Caco-2 (cell line): ENCODE results near the gene RIMS3. TPM values are rescaled to one million over a fixed set of nuclear protein-coding genes. Genes with fewer than 3 reads are reported as not detected.

Experiments used
- BruUV-seq: library from RNA; stranded (reverse); fragments of 400-500 nt; replicated peaks from 2 replicates; lab custom pipeline; 2021; lab: Mats Ljungman, UMichigan
- CTCF ChIA-PET: fragments of 300-600 bp; sonication (Branson Sonifier 250); formaldehyde crosslinking; loops from one replicate; lab custom pipeline; 2022; ENCODE audit warnings: antibody characterized with exemption; lab: Charles Lee
- POLR2A ChIA-PET: fragments of 300-600 bp; sonication (Branson Sonifier 250); formaldehyde crosslinking; loops from one replicate; lab custom pipeline; 2022; ENCODE audit warnings: antibody characterized with exemption; lab: Charles Lee
- DNase-seq, 2 experiments: peaks; one replicate each; pipeline versions ENCODE4 v3.0.0 to v3.0.0-alpha.2; 2020 to 2022
- H3K27me3 ChIP-seq: replicated peaks from 2 replicates; pipeline ENCODE4 v1.6.0; 2011; ENCODE audit warnings: low read length; ENCODE audit not compliant: control insufficient read depth, insufficient read depth
- H3K36me3 ChIP-seq: 2 replicates; pipeline ENCODE4 v1.5.1; 2011; ENCODE audit warnings: low read length; ENCODE audit not compliant: control insufficient read depth, insufficient read depth
- H3K4me1 ChIP-seq: fragments of 250-450 bp; sonication (Bioruptor Pico); 2 replicates; pipeline ENCODE4 v1.5.1; 2020; ENCODE audit warnings: mild to moderate bottlenecking
- H3K4me3 ChIP-seq: 2 replicates; pipeline ENCODE4 v1.5.1; 2011; ENCODE audit warnings: low read depth, mild to moderate bottlenecking, control low read depth, low read length
- H3K9me3 ChIP-seq: fragments of 250-450 bp; sonication (Bioruptor Pico); 2 replicates; pipeline ENCODE4 v1.5.1; 2020; ENCODE audit warnings: mild to moderate bottlenecking, moderate library complexity
- H3K27ac Mint-ChIP-seq: one replicate; pipeline ENCODE4 v1.8.0; 2022; ENCODE audit warnings: mixed read lengths; ENCODE audit not compliant: unreplicated experiment
- H3K27me3 Mint-ChIP-seq: one replicate; pipeline ENCODE4 v1.8.0; 2022; ENCODE audit warnings: mixed read lengths; ENCODE audit not compliant: insufficient read depth, unreplicated experiment
- H3K36me3 Mint-ChIP-seq: one replicate; pipeline ENCODE4 v1.8.0; 2022; ENCODE audit warnings: mild to moderate bottlenecking, mixed read lengths; ENCODE audit not compliant: insufficient read depth, unreplicated experiment
- H3K4me1 Mint-ChIP-seq: one replicate; pipeline ENCODE4 v1.8.0; 2022; ENCODE audit warnings: low read depth, mixed read lengths; ENCODE audit not compliant: unreplicated experiment
- H3K4me3 Mint-ChIP-seq: one replicate; pipeline ENCODE4 v1.8.0; 2022; ENCODE audit warnings: mild to moderate bottlenecking, moderate library complexity, mixed read lengths; ENCODE audit not compliant: unreplicated experiment
- H3K9me3 Mint-ChIP-seq: one replicate; pipeline ENCODE4 v1.8.0; 2022; ENCODE audit warnings: mixed read lengths; ENCODE audit not compliant: unreplicated experiment
- CTCF ChIP-seq, 2 experiments: fragments of 200-600 bp in 1 of 2; IDR thresholded peaks; 1 replicate in 1 of 2; 2 replicates in 1 of 2; pipeline versions ENCODE4 v1.5.1 to v1.8.0; 2011 to 2022; ENCODE audit warnings: antibody characterized with exemption in 1 of 2, control low read depth in 1 of 2, inconsistent platforms in 1 of 2, low read depth in 1 of 2, low read length in 1 of 2, mild to moderate bottlenecking in 1 of 2, moderate library complexity in 1 of 2; ENCODE audit not compliant: insufficient read depth in 1 of 2, severe bottlenecking in 1 of 2, unreplicated experiment in 1 of 2
- intact Hi-C: fragments of 100-400 bp; cut with micrococcal nuclease; formaldehyde crosslinking; loops from one replicate; pipeline ENCODE4 v1.10.0; 2022; ENCODE audit not compliant: unreplicated experiment
- total RNA-seq: library from RNA; stranded (reverse); gene quantifications from 2 replicates; pipeline ENCODE4 v1.2.3, GENCODE V29; 2022

The RIMS3 gene
- total RNA-seq, 1 experiment from 2014 or later, result 3.1 TPM

GRCh38 chr1:40648928-40649591 is 16.4 kb downstream of the RIMS3 start:
- Histone ChIP-seq H3K4me1 (no peaks in the 10 kb centered on the region), H3K27me3 (no peaks in the 10 kb centered on the region), H3K4me3 (no peak overlapping the region), H3K36me3 (no peaks in the 10 kb centered on the region), H3K9me3 (no peaks in the 10 kb centered on the region)
- Mint-ChIP-seq H3K9me3 (no peaks in the 10 kb centered on the region), H3K27ac (no peak overlapping the region), H3K4me1 (no peaks in the 10 kb centered on the region), H3K4me3 (no peak overlapping the region), H3K27me3 (no peaks in the 10 kb centered on the region), H3K36me3 (no peaks in the 10 kb centered on the region)
- DNase-seq, result no peak
- POLR2A ChIA-PET, result no interaction called here
- intact Hi-C loops, result no loop called here
- CTCF ChIA-PET, result interaction anchor here (0.6 kb wide), 1 partner anchor 26 kb away, joined by 3 read pairs; no protein-coding TSS in a partner anchor
- no peak for TF ChIP-seq CTCF (IDR thresholded peaks at IDR 0.05; ENCODE audit: insufficient read depth in 1 of 2, low read depth in 1 of 2, low read length in 1 of 2, severe bottlenecking in 1 of 2, unreplicated experiment in 1 of 2)
- BruUV-seq, result no TSS peak

GRCh38 chr1:40648200-40648599 is 17.3 kb downstream of the RIMS3 start:
- no peaks in the 10 kb centered on the region for H3K4me1 ChIP-seq
- no peaks in the 10 kb centered on the region for H3K36me3 Mint-ChIP-seq
- TF ChIP-seq CTCF (IDR thresholded peaks at IDR 0.05; ENCODE audit: insufficient read depth in 1 of 2, low read depth in 1 of 2, low read length in 1 of 2, severe bottlenecking in 1 of 2, unreplicated experiment in 1 of 2), result no peak
- ChIA-PET POLR2A (no interaction called here), CTCF (interaction anchor here (0.6 kb wide), 1 partner anchor 132 kb away, joined by 5 read pairs; no protein-coding TSS in a partner anchor)
- H3K9me3 Mint-ChIP-seq, result no peaks in the 10 kb centered on the region
- no peak overlapping the region for H3K27ac Mint-ChIP-seq
- H3K4me3 ChIP-seq, result no peak overlapping the region
- no peaks in the 10 kb centered on the region for H3K36me3 ChIP-seq
- H3K4me3 Mint-ChIP-seq, result no peak overlapping the region
- intact Hi-C loops, result no loop called here
- DNase-seq, result no peak
- no peaks in the 10 kb centered on the region for H3K9me3 ChIP-seq
- no peaks in the 10 kb centered on the region for H3K27me3 ChIP-seq
- H3K27me3 Mint-ChIP-seq, result no peaks in the 10 kb centered on the region
- H3K4me1 Mint-ChIP-seq, result no peaks in the 10 kb centered on the region
- BruUV-seq, result no TSS peak

- intact Hi-C loops, result no loop called here
- TF ChIP-seq CTCF (IDR thresholded peaks at IDR 0.05; ENCODE audit: insufficient read depth in 1 of 2, low read depth in 1 of 2, low read length in 1 of 2, severe bottlenecking in 1 of 2, unreplicated experiment in 1 of 2), result no peak
- no peak overlapping the region for H3K4me3 Mint-ChIP-seq
- no peaks in the 10 kb centered on the region for H3K9me3 Mint-ChIP-seq
- H3K27me3 ChIP-seq, result no peaks in the 10 kb centered on the region
- no peaks in the 10 kb centered on the region for H3K27me3 Mint-ChIP-seq
- H3K27ac Mint-ChIP-seq, result no peak overlapping the region
- no peaks in the 10 kb centered on the region for H3K4me1 Mint-ChIP-seq
- no peaks in the 10 kb centered on the region for H3K36me3 Mint-ChIP-seq
- H3K9me3 ChIP-seq, result no peaks in the 10 kb centered on the region
- DNase-seq, result no peak
- no peaks in the 10 kb centered on the region for H3K4me1 ChIP-seq
- ChIA-PET CTCF (no interaction called here), POLR2A (interaction anchor here (0.5 kb wide), 1 partner anchor 789 kb away, joined by 3 read pairs; no protein-coding TSS in a partner anchor)
- BruUV-seq, result no TSS peak
- no peak overlapping the region for H3K4me3 ChIP-seq
- H3K36me3 ChIP-seq, result no peaks in the 10 kb centered on the region
Measured at GRCh38 chr1:40646315-40646714, 19.2 kb downstream of the RIMS3 start.
